NOMO-1 treated with dmso at 0.1 percent for 144 hours (cell line): ENCODE results near the gene FAM163A.

ENCODE experiments used
- DNase-seq: peaks from one replicate; lab custom pipeline; 2025; ENCODE audit not compliant: unreplicated experiment; lab: John Stamatoyannopoulos, UW

The FAM163A gene

GRCh38 chr1:179750630-179751029 lies 7.5 kb downstream of the FAM163A start:
- no peak for DNase-seq

- DNase-seq, result no peak
Measured at GRCh38 chr1:179753061-179753460, 10.0 kb downstream of the FAM163A start.

- DNase-seq, result no peak
Measured at GRCh38 chr1:179754041-179754624, 11.0 kb downstream of the FAM163A start.

GRCh38 chr1:179757933-179758332 lies 14.8 kb downstream of the FAM163A start:
- DNase-seq, result no peak

- DNase-seq, result no peak
Measured at GRCh38 chr1:179760521-179760920, 17.4 kb downstream of the FAM163A start.

GRCh38 chr1:179761296-179761695 lies 18.2 kb downstream of the FAM163A start:
- DNase-seq, result no peak

- no peak for DNase-seq
Measured at GRCh38 chr1:179761846-179762640, 19.0 kb downstream of the FAM163A start.

- DNase-seq, result no peak
Measured at GRCh38 chr1:179767177-179767581, 24.1 kb downstream of the FAM163A start.

- DNase-seq, result no peak
Measured at GRCh38 chr1:179767996-179768395, 24.9 kb downstream of the FAM163A start.

- DNase-seq, result no peak
Measured at GRCh38 chr1:179770887-179771502, 27.9 kb downstream of the FAM163A start.

- DNase-seq, result no peak
Measured at GRCh38 chr1:179773264-179773663, 30.2 kb downstream of the FAM163A start.

- DNase-seq, result no peak
Measured at GRCh38 chr1:179774000-179774399, 30.9 kb downstream of the FAM163A start.

GRCh38 chr1:179774566-179774965 lies 31.5 kb downstream of the FAM163A start:
- no peak for DNase-seq

GRCh38 chr1:179775009-179775408 lies 31.9 kb downstream of the FAM163A start:
- no peak for DNase-seq

- no peak for DNase-seq
Measured at GRCh38 chr1:179776831-179777230, 33.7 kb downstream of the FAM163A start.

- DNase-seq, result no peak
Measured at GRCh38 chr1:179777731-179778130, 34.6 kb downstream of the FAM163A start.

GRCh38 chr1:179779645-179780272 lies 36.7 kb downstream of the FAM163A start:
- no peak for DNase-seq

GRCh38 chr1:179781962-179782361 lies 38.9 kb downstream of the FAM163A start:
- DNase-seq, result no peak

- no peak for DNase-seq
Measured at GRCh38 chr1:179785031-179785431, 41.9 kb downstream of the FAM163A start.

GRCh38 chr1:179785728-179786127 lies 42.6 kb downstream of the FAM163A start:
- DNase-seq, result no peak

GRCh38 chr1:179786815-179787685 lies 44.0 kb downstream of the FAM163A start:
- no peak for DNase-seq
